GM23248 (cell line): ENCODE results near the gene MRPL37.

Source experiments
- EZH2 ChIP-seq: fragments of 200-600 bp; sonication (generic); IDR thresholded peaks from 2 replicates; pipeline ENCODE4 v1.6.1; 2018; ENCODE audit warnings: antibody characterized with exemption, mild to moderate bottlenecking; ENCODE audit not compliant: insufficient read depth, poor library complexity, severe bottlenecking
- EZH2phosphoT487 ChIP-seq: fragments of 200-600 bp; sonication (generic); IDR thresholded peaks from 2 replicates; pipeline ENCODE4 v1.6.1; 2018; ENCODE audit warnings: antibody characterized with exemption, moderate library complexity, mild to moderate bottlenecking, low read depth; ENCODE audit not compliant: insufficient read depth

- TF ChIP-seq EZH2phosphoT487 (no peak), EZH2 (no peak)
Observed at GRCh38 chr1:54259546-54260140, 59.7 kb downstream of the MRPL37 start.
